Measurements from ENCODE around the gene RNF213. TPM values are rescaled to one million over a fixed set of nuclear protein-coding genes. Genes with fewer than 3 reads are reported as not detected.

Gene RNF213
- total RNA-seq, 1 donor from 2014 or later, result 80.5 TPM

DNA sequence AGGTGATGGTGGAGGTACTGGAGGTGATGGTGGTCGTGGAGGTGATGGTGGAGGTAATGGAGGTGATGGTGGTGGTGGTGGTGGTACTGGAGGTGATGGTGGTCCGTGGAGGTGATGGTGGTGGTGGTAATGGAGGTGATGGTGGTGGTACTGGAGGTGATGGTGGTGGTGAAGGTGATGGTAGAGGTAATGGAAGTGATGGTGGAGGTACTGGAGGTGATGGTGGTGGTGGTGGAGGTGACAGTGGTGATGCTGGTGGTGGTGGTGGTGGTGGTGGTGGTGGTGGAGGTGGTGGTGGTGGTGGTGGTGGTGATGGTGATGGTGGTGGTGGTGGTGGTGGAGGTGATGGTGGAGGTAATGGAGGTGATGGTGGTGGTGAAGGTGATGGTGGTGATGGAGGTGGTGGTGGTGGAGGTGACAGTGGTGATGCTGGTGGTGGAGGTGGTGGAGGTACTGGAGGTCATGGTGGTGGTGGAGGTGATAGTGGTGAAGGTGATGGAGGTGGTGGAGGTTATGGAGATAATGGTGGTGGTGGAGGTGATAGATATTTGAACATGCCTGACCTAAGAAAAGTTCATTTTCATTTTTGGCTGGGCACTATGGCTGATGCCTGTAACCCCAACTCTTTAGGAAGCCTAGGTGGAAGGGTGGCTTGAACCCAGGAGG is 55.0 kb downstream of the RNF213 start:
- H3K4me3 ChIP-seq (ENCODE audit: low read depth, low read length), result no peak overlapping the region
- TF ChIP-seq CTCF (conservative IDR thresholded peaks at IDR 0.05; ENCODE audit: low read depth, low read length), result no peak
- DNase-seq (ENCODE audit: low read depth), result no peak

GRCh38 chr17:80316431-80316830 is 55.8 kb downstream of the RNF213 start:
- H3K4me3 ChIP-seq (ENCODE audit: low read depth, low read length), result no peak overlapping the region
- no peak for TF ChIP-seq CTCF (conservative IDR thresholded peaks at IDR 0.05; ENCODE audit: low read depth, low read length)
- no peak for DNase-seq (ENCODE audit: low read depth)

- DNase-seq (ENCODE audit: low read depth), result no peak
- no peak overlapping the region for H3K4me3 ChIP-seq (ENCODE audit: low read depth, low read length)
- no peak for TF ChIP-seq CTCF (conservative IDR thresholded peaks at IDR 0.05; ENCODE audit: low read depth, low read length)
These were observed 56.5 kb downstream of the RNF213 start for GRCh38 chr17:80316927-80317705.

DNA sequence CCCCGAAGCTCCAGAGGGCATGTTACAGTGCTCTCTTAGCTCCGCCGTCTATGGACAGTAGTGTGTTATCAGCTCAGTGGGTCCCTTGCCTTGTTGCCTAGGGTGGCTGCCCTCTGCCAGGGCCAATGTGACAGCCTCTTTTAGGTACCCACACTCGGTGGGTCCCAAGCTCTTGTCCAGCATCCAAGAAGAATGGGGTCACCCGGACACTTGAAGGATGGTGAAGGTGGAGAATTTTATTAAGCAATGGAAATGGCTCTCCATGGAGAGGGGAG is 57.0 kb downstream of the RNF213 start:
- H3K4me3 ChIP-seq (ENCODE audit: low read depth, low read length), result no peak overlapping the region
- TF ChIP-seq CTCF (conservative IDR thresholded peaks at IDR 0.05; ENCODE audit: low read depth, low read length), result no peak
- DNase-seq (ENCODE audit: low read depth), result no peak

GRCh38 chr17:80318166-80318565 is 57.5 kb downstream of the RNF213 start:
- DNase-seq (ENCODE audit: low read depth), result no peak
- H3K4me3 ChIP-seq (ENCODE audit: low read depth, low read length), result no peak overlapping the region
- no peak for TF ChIP-seq CTCF (conservative IDR thresholded peaks at IDR 0.05; ENCODE audit: low read depth, low read length)

- H3K4me3 ChIP-seq (ENCODE audit: low read depth, low read length), result no peak overlapping the region
These were observed 58.8 kb downstream of the RNF213 start for GRCh38 chr17:80319262-80319998.

More at GRCh38 chr17:80319262-80319998, 58.8 kb downstream of the RNF213 start:
- TF ChIP-seq CTCF (conservative IDR thresholded peaks at IDR 0.05; ENCODE audit: low read depth, low read length), result no peak
- DNase-seq (ENCODE audit: low read depth), result no peak
